Fibroblast of pulmonary artery (primary cell): ENCODE results near the gene ZNF407.

Source experiments
- DNase-seq: peaks from one replicate; pipeline ENCODE4 v3.0.0-alpha.2; 2010; ENCODE audit warnings: low read depth
- H3K4me3 ChIP-seq: replicated peaks from 2 replicates; pipeline ENCODE4 v1.5.1; 2011; ENCODE audit warnings: low read depth, mild to moderate bottlenecking, control low read depth, low read length, moderate library complexity
- TF ChIP-seq, protein P1 (sequence below): IDR thresholded peaks from 2 replicates; pipeline ENCODE4 v1.5.1; 2011; ENCODE audit warnings: mild to moderate bottlenecking, control low read depth, low read length, inconsistent platforms; ENCODE audit errors: missing control alignments

The ZNF407 gene

GRCh38 chr18:75112186-75113096 is 514.8 kb downstream of the ZNF407 start:
- no peak overlapping the region for H3K4me3 ChIP-seq
- DNase-seq = no peak
- TF ChIP-seq, protein P1, sequence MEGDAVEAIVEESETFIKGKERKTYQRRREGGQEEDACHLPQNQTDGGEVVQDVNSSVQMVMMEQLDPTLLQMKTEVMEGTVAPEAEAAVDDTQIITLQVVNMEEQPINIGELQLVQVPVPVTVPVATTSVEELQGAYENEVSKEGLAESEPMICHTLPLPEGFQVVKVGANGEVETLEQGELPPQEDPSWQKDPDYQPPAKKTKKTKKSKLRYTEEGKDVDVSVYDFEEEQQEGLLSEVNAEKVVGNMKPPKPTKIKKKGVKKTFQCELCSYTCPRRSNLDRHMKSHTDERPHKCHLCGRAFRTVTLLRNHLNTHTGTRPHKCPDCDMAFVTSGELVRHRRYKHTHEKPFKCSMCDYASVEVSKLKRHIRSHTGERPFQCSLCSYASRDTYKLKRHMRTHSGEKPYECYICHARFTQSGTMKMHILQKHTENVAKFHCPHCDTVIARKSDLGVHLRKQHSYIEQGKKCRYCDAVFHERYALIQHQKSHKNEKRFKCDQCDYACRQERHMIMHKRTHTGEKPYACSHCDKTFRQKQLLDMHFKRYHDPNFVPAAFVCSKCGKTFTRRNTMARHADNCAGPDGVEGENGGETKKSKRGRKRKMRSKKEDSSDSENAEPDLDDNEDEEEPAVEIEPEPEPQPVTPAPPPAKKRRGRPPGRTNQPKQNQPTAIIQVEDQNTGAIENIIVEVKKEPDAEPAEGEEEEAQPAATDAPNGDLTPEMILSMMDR = no peak

DNA sequence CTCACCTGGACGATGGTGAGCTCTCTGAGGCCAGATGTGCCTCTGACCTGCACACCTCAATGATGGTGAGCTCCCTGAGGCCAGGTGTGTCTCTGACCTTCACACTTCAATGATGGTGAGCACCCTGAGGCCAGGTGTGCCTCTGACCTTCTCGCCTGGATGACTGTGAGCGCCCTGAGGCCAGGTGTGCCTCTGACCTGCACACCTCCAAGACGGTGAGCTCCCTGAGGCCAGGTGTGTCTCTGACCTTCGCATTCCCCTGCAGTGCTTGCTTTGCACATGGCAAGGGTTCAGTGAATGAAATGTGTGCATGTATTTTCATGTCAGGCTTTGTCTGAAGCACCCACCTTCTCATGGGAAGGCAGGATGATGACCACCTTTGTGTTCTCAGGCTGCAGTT is 515.8 kb downstream of the ZNF407 start:
- no peak overlapping the region for H3K4me3 ChIP-seq
- no peak for DNase-seq
- TF ChIP-seq, protein P1 = no peak

DNA sequence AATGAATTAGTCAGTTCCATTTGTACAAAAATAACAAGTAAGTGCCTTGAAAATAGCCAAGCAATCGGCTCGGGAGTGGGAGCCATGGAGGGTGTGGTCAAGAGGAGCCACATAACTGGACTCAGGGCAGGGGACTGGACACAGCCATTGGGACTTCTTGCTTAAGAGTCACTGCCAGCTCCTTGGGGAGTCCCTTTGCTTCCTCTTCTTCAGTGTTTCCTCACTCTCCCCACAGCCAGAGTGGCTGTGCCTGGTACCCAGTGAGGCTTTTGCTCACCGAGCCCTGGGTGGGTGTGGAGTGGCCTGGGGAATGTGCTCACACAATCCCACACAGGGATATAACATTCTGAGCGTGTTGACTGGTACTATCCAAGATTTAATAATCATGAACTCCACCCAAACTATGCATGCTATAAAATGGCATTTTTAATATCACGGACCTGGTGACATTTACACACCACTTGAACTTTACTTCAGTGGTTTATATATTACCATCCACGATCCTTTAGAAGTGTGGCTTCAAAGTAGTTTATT is 516.6 kb downstream of the ZNF407 start:
- TF ChIP-seq, protein P1 = no peak
- no peak overlapping the region for H3K4me3 ChIP-seq
- DNase-seq = no peak
